Ovary (tissue), 9 donors: ENCODE measurements around the gene GNB5. TPM values are rescaled to one million over a fixed set of nuclear protein-coding genes. Genes with fewer than 3 reads are reported as not detected.

Experiments used
- DNase-seq, 5 donors: peaks; one replicate each; pipeline ENCODE4 v3.0.0-alpha.2; 2019 to 2020
- H3K27ac ChIP-seq, 2 donors: fragments of 200-600 bp; one replicate each; pipeline versions ENCODE4 v1.5.1 to v1.8.0; 2019 to 2022
- H3K27me3 ChIP-seq: fragments of 200-600 bp; one replicate; pipeline ENCODE4 v1.8.0; 2022
- H3K36me3 ChIP-seq: fragments of 200-600 bp; sonication (generic); one replicate; pipeline ENCODE4 v1.5.1; 2019
- H3K4me1 ChIP-seq: one replicate; pipeline ENCODE4 v1.8.1; 2013; ENCODE audit warnings: mild to moderate bottlenecking, moderate library complexity; ENCODE audit not compliant: insufficient read depth
- H3K4me3 ChIP-seq: fragments of 200-600 bp; sonication (generic); one replicate; pipeline ENCODE4 v1.5.1; 2017
- H3K9me3 ChIP-seq, 2 donors: fragments of 200-600 bp in 1 of 2; sonication (generic) in 1 of 2; one replicate each; pipeline versions ENCODE4 v1.5.1 to v1.8.1; 2013 to 2019; ENCODE audit warnings: mild to moderate bottlenecking in 1 of 2, moderate library complexity in 1 of 2
- CTCF ChIP-seq, 3 donors: fragments of 450-650 bp in 2 of 3; fragments of 200-600 bp in 1 of 3; IDR thresholded peaks; one replicate each; pipeline versions ENCODE4 v1.5.1 to v1.8.0; 2016 to 2022; ENCODE audit warnings: antibody characterized with exemption in 3 of 3, mild to moderate bottlenecking in 1 of 3
- EP300 ChIP-seq: sonication (generic); formaldehyde crosslinking; IDR thresholded peaks from one replicate; pipeline ENCODE4 v1.6.1; 2017; ENCODE audit warnings: antibody characterized with exemption
- POLR2A ChIP-seq: fragments of 450-650 bp; IDR thresholded peaks from one replicate; pipeline ENCODE4 v1.6.1; 2017; ENCODE audit warnings: antibody characterized with exemption, mild to moderate bottlenecking, moderate library complexity
- WGBS, 3 donors: extraction: QIAGEN DNeasy Blood & Tissue Kit in 1 of 3; methylation state at CpG; one replicate each; pipeline versions ENCODE4 v1.1.5 to v1.1.7; 2013 to 2017; 5-methylcytosine and 5-hydroxymethylcytosine counted together
- intact Hi-C, 4 donors: fragments of 100-400 bp; cut with DNase I; formaldehyde crosslinking; loops; one replicate each; pipeline versions ENCODE4 v1.11.0 to v1.15.1; 2022 to 2023
- polyA plus RNA-seq, 2 donors: library from polyadenylated mRNA; stranded (reverse); fragments of 200-250 nt in 1 of 2; fragments of 350-450 nt in 1 of 2; fragmentation: Illumina TruSeq in 1 of 2; extraction: RNeasy Lipid Tissue Mini Kit (QIAGEN cat#74804) in 1 of 2; gene quantifications; one replicate each; pipeline ENCODE4 v1.2.3, GENCODE V29; 2013 to 2014
- total RNA-seq, 7 donors: library from RNA; depleted of rRNA in 2 of 7; stranded (reverse); fragments of >200 nt in 2 of 7; fragmentation: NEBNext Ultra II Directional in 3 of 7; extraction: Animal tissue kit (Norgen Biotek cat#: 25700) in 3 of 7; gene quantifications; one replicate each; pipeline versions ENCODE4 v1.1.0 to v1.2.4, GENCODE V29; 2016 to 2023
- donor health status: DM: no; HTN: no; CAD: no; lungs with moderate emphysema.
- donor health status: DM: no; HTN: no; CAD: no.
- donor health status: Bipolar disorder and iron deficiency.
- donor health status: DM: yes; HTN: yes; CAD: no.
- donor health status: DM: no; HTN: no; CAD: no.
- donor health status: DM: yes; HTN: yes; CAD: no.

Gene GNB5
- total and polyA plus RNA-seq, 9 donors, result 49.2 to 101 (median 64.8) TPM

GRCh38 chr15:52158084-52158765 lies 33.0 kb downstream of the GNB5 start:
- Histone ChIP-seq H3K4me1 (peaks cover 4% of the 10 kb centered on the region), H3K4me3 (no peak overlapping the region), H3K36me3 (no peaks in the 10 kb centered on the region), H3K27ac (no peak overlapping the region), H3K9me3 (no peaks in the 10 kb centered on the region), H3K27me3 (no peaks in the 10 kb centered on the region)
- WGBS, 3 donors, result 78 to 82% (median 80%) methylated on average over 10 of the region's 10 CpGs
- no peak for DNase-seq
- TF ChIP-seq EP300, result no peak
- no peak for TF ChIP-seq POLR2A
- no peak for TF ChIP-seq CTCF (IDR thresholded peaks at IDR 0.05)
- intact Hi-C loops, result no loop called here

GRCh38 chr15:52155878-52156277 lies 35.3 kb downstream of the GNB5 start:
- intact Hi-C loops, result no loop called here
- 60 to 64% (median 61%) methylated on average over 2 of the region's 2 CpGs for WGBS, 3 donors
- no peak overlapping the region for H3K4me3 ChIP-seq
- H3K27ac ChIP-seq, result no peak overlapping the region
- H3K27me3 ChIP-seq, result no peaks in the 10 kb centered on the region
- TF ChIP-seq POLR2A, result no peak
- no peak for TF ChIP-seq CTCF (IDR thresholded peaks at IDR 0.05)
- TF ChIP-seq EP300, result no peak
- H3K9me3 ChIP-seq, result no peaks in the 10 kb centered on the region
- no peaks in the 10 kb centered on the region for H3K36me3 ChIP-seq
- no peaks in the 10 kb centered on the region for H3K4me1 ChIP-seq
- no peak for DNase-seq

GRCh38 chr15:52154896-52155865 lies 36.0 kb downstream of the GNB5 start:
- intact Hi-C loops, result no loop called here
- Histone ChIP-seq H3K36me3 (no peaks in the 10 kb centered on the region), H3K4me3 (no peak overlapping the region)

More at GRCh38 chr15:52154896-52155865, 36.0 kb downstream of the GNB5 start:
- Histone ChIP-seq H3K27ac (no peak overlapping the region), H3K27me3 (no peaks in the 10 kb centered on the region), H3K9me3 (no peaks in the 10 kb centered on the region), H3K4me1 (no peaks in the 10 kb centered on the region)
- TF ChIP-seq CTCF (IDR thresholded peaks at IDR 0.05) (no peak), EP300 (no peak), POLR2A (no peak)
- DNase-seq, result no peak
- 85 to 89% (median 85%) methylated on average over 8 of the region's 8 CpGs for WGBS, 3 donors
